ENCODE measurements around the gene HBEGF.

The HBEGF gene

GRCh38 chr5:140365282-140365681, 18.9 kb upstream of the HBEGF start:
- no peaks in the 10 kb centered on the region for H3K9me3 Mint-ChIP-seq
- H3K4me1 Mint-ChIP-seq, result peaks cover 16% of the 10 kb centered on the region
- H3K27ac Mint-ChIP-seq, result no peak overlapping the region
- no peak overlapping the region for H3K4me3 Mint-ChIP-seq
- H3K27me3 Mint-ChIP-seq, result no peaks in the 10 kb centered on the region
- ATAC-seq, result no peak
- DNase-seq, result no peak

GRCh38 chr5:140364472-140364765, 18.0 kb upstream of the HBEGF start:
- Mint-ChIP-seq H3K4me1 (peaks cover 16% of the 10 kb centered on the region), H3K4me3 (no peak overlapping the region), H3K27ac (no peak overlapping the region), H3K27me3 (no peaks in the 10 kb centered on the region), H3K9me3 (no peaks in the 10 kb centered on the region)
- DNase-seq, result no peak
- no peak for ATAC-seq

- Mint-ChIP-seq H3K9me3 (no peaks in the 10 kb centered on the region), H3K27me3 (peaks cover 2% of the 10 kb centered on the region), H3K27ac (peak overlapping the region in 1 of 2 donors; percentile 83), H3K4me1 (peaks cover 16% of the 10 kb centered on the region), H3K4me3 (peak overlapping the region; percentile 83 to 90)
- DNase-seq (no peak), ATAC-seq (no peak)
Observed at GRCh38 chr5:140363631-140364471, 17.4 kb upstream of the HBEGF start.

GRCh38 chr5:140362875-140363630, 16.6 kb upstream of the HBEGF start:
- Mint-ChIP-seq H3K4me1 (peaks cover 16% of the 10 kb centered on the region), H3K27me3 (peaks cover 10% of the 10 kb centered on the region), H3K9me3 (no peaks in the 10 kb centered on the region), H3K4me3 (peak overlapping the region; percentile 83 to 90), H3K27ac (peak overlapping the region; percentile 83 to 85)
- DNase-seq, result peak; percentile 86 to 87
- ATAC-seq, result peak; percentile 88

- H3K27ac Mint-ChIP-seq, result no peak overlapping the region
- no peak for ATAC-seq
Observed at GRCh38 chr5:140362311-140362710, 15.9 kb upstream of the HBEGF start.

GRCh38 chr5:140361901-140362300, 15.5 kb upstream of the HBEGF start:
- no peak overlapping the region for H3K27ac Mint-ChIP-seq
- H3K4me1 Mint-ChIP-seq, result peaks cover 21% of the 10 kb centered on the region
- ATAC-seq, result no peak
- no peak overlapping the region for H3K4me3 Mint-ChIP-seq
- H3K9me3 Mint-ChIP-seq, result no peaks in the 10 kb centered on the region
- peaks cover 17% of the 10 kb centered on the region for H3K27me3 Mint-ChIP-seq
- DNase-seq, result no peak

More at GRCh38 chr5:140362311-140362710, 15.9 kb upstream of the HBEGF start:
- H3K4me3 Mint-ChIP-seq, result no peak overlapping the region
- no peak for DNase-seq
- H3K9me3 Mint-ChIP-seq, result no peaks in the 10 kb centered on the region
- peaks cover 17% of the 10 kb centered on the region for H3K4me1 Mint-ChIP-seq
- H3K27me3 Mint-ChIP-seq, result peaks cover 17% of the 10 kb centered on the region

- peaks cover 23% of the 10 kb centered on the region for H3K4me1 Mint-ChIP-seq
- DNase-seq (no peak), ATAC-seq (no peak)
- no peaks in the 10 kb centered on the region for H3K9me3 Mint-ChIP-seq
- H3K4me3 Mint-ChIP-seq, result no peak overlapping the region
- peaks cover 17% of the 10 kb centered on the region for H3K27me3 Mint-ChIP-seq
- no peak overlapping the region for H3K27ac Mint-ChIP-seq
Observed at GRCh38 chr5:140360681-140361479, 14.5 kb upstream of the HBEGF start.

- ATAC-seq (no peak), DNase-seq (no peak)
- no peak within 1 kb of the TSS for H3K27ac Mint-ChIP-seq
- peaks cover 17% of the 10 kb centered on the region for H3K27me3 Mint-ChIP-seq
- no peaks in the 10 kb centered on the region for H3K9me3 Mint-ChIP-seq
- peaks cover 23% of the 10 kb centered on the region for H3K4me1 Mint-ChIP-seq
- no peak within 1 kb of the TSS for H3K4me3 Mint-ChIP-seq
Observed at GRCh38 chr5:140360101-140360500, 13.7 kb upstream of the HBEGF start, which contains the start of gene SLC4A9. Gene SLC4A9, plus strand, starts transcription at chr5:140360194. Its CDS starts 43 bp downstream, at chr5:140360237.

- Mint-ChIP-seq H3K27me3 (peaks cover 17% of the 10 kb centered on the region), H3K27ac (no peak overlapping the region), H3K4me1 (peaks cover 23% of the 10 kb centered on the region), H3K9me3 (no peaks in the 10 kb centered on the region), H3K4me3 (no peak overlapping the region)
- ATAC-seq (no peak), DNase-seq (no peak)
Observed at GRCh38 chr5:140358738-140359310, 12.4 kb upstream of the HBEGF start.

- peaks cover 17% of the 10 kb centered on the region for H3K27me3 Mint-ChIP-seq
- ATAC-seq (peak; percentile 94), DNase-seq (peak; percentile 80 to 82)
- H3K9me3 Mint-ChIP-seq, result no peaks in the 10 kb centered on the region
- H3K4me3 Mint-ChIP-seq, result peak overlapping the region; percentile 70 to 87
- peaks cover 13% of the 10 kb centered on the region for H3K4me1 Mint-ChIP-seq
- H3K27ac Mint-ChIP-seq, result no peak overlapping the region
Observed at GRCh38 chr5:140357726-140358093, 11.3 kb upstream of the HBEGF start.

GRCh38 chr5:140356853-140357725, 10.7 kb upstream of the HBEGF start:
- no peak for DNase-seq
- Mint-ChIP-seq H3K27me3 (peaks cover 17% of the 10 kb centered on the region), H3K4me3 (peak overlapping the region; percentile 70 to 87), H3K9me3 (no peaks in the 10 kb centered on the region), H3K27ac (no peak overlapping the region), H3K4me1 (peaks cover 13% of the 10 kb centered on the region)
- ATAC-seq, result peak; percentile 51

GRCh38 chr5:140355546-140355945, 9.1 kb upstream of the HBEGF start:
- Mint-ChIP-seq H3K27me3 (peaks cover 25% of the 10 kb centered on the region), H3K27ac (no peak overlapping the region), H3K4me3 (no peak overlapping the region), H3K9me3 (no peaks in the 10 kb centered on the region), H3K4me1 (peaks cover 13% of the 10 kb centered on the region)
- ATAC-seq (no peak), DNase-seq (no peak)

GRCh38 chr5:140351609-140352334, 5.4 kb upstream of the HBEGF start:
- ATAC-seq (peak; percentile 83), DNase-seq (peak; percentile 48 to 64)
- Mint-ChIP-seq H3K27ac (no peak overlapping the region), H3K4me3 (no peak overlapping the region), H3K9me3 (no peaks in the 10 kb centered on the region), H3K27me3 (peaks cover 38% of the 10 kb centered on the region), H3K4me1 (peaks cover 6% of the 10 kb centered on the region)

GRCh38 chr5:140349244-140349643, 2.8 kb upstream of the HBEGF start:
- ATAC-seq, result no peak
- H3K4me3 Mint-ChIP-seq, result no peak overlapping the region
- DNase-seq, result no peak
- H3K4me1 Mint-ChIP-seq, result peaks cover 26% of the 10 kb centered on the region
- H3K9me3 Mint-ChIP-seq, result no peaks in the 10 kb centered on the region
- peaks cover 47% of the 10 kb centered on the region for H3K27me3 Mint-ChIP-seq
- no peak overlapping the region for H3K27ac Mint-ChIP-seq

Data from stimulated activated naive CD8-positive, alpha-beta T cell treated with anti-CD3 and anti-CD28 coated beads, Interleukin-15, amount 100 ng/mL, for 72 hours (primary cell).